AG04450 (cell line): Measurements from ENCODE around the gene ATP1B3. TPM values are rescaled to one million over a fixed set of nuclear protein-coding genes. Genes with fewer than 3 reads are reported as not detected.

Source experiments
- CTCF ChIA-PET: fragments of 300-600, 350-600 bp; formaldehyde crosslinking; extraction: SDS; loops from one replicate; lab custom pipeline; 2022; ENCODE audit warnings: antibody characterized with exemption, inconsistent platforms; lab: Charles Lee
- POLR2A ChIA-PET: fragments of 350-600 bp; formaldehyde crosslinking; extraction: SDS; loops from one replicate; lab custom pipeline; 2021; ENCODE audit warnings: antibody characterized with exemption, inconsistent platforms; lab: Yijun Ruan, JAX
- DNase-seq: peaks from one replicate; pipeline ENCODE4 v3.0.0-alpha.2; 2011; ENCODE audit warnings: low read depth, low spot score
- H3K27ac ChIP-seq: one replicate; pipeline ENCODE4 v1.5.1; 2012; ENCODE audit warnings: low read depth, low read length, control low read depth
- H3K27me3 ChIP-seq: one replicate; pipeline ENCODE4 v1.6.0; 2012; ENCODE audit warnings: low read length; ENCODE audit not compliant: control insufficient read depth, insufficient read depth
- H3K4me3 ChIP-seq: 2 replicates; pipeline ENCODE4 v1.5.1; 2011; ENCODE audit warnings: mild to moderate bottlenecking, low read depth, low read length, control low read depth
- H3K9me3 ChIP-seq: 2 replicates; pipeline ENCODE4 v1.5.1; 2012; ENCODE audit warnings: low read length; ENCODE audit not compliant: control insufficient read depth, insufficient read depth
- polyA plus RNA-seq: library from polyadenylated mRNA; depleted of rRNA; stranded (reverse); fragments of >200 nt; gene quantifications from 2 replicates; pipeline ENCODE4 v1.2.3, GENCODE V29; 2011
- TF ChIP-seq, protein P1 (sequence below): IDR thresholded peaks from 2 replicates; pipeline ENCODE4 v1.5.1; 2011; ENCODE audit warnings: low read depth, low read length, control low read depth, inconsistent platforms

Gene ATP1B3
- polyA plus RNA-seq, 1 experiment: 199 TPM

DNA sequence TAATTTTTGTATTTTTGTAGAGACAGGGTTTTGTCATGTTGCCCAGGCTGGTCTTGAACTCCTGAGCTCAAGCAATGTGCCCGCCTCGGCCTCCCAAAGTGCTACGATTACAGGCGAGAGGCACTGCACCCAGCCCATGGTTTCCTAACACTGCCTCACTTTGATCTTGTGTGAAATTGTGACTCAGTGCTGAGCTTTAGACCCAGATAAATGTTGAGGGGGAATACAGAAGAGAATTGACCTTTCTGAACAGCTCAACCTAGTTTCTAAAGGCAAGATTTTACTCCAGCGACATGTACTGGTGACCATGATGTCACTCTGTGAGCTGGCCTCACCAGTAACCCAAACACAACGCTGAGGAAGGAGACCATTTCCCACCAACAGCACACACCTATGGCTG, 73.5 kb downstream of the ATP1B3 start:
- no peak overlapping the region for H3K4me3 ChIP-seq
- CTCF ChIA-PET: no interaction called here
- TF ChIP-seq, protein P1, sequence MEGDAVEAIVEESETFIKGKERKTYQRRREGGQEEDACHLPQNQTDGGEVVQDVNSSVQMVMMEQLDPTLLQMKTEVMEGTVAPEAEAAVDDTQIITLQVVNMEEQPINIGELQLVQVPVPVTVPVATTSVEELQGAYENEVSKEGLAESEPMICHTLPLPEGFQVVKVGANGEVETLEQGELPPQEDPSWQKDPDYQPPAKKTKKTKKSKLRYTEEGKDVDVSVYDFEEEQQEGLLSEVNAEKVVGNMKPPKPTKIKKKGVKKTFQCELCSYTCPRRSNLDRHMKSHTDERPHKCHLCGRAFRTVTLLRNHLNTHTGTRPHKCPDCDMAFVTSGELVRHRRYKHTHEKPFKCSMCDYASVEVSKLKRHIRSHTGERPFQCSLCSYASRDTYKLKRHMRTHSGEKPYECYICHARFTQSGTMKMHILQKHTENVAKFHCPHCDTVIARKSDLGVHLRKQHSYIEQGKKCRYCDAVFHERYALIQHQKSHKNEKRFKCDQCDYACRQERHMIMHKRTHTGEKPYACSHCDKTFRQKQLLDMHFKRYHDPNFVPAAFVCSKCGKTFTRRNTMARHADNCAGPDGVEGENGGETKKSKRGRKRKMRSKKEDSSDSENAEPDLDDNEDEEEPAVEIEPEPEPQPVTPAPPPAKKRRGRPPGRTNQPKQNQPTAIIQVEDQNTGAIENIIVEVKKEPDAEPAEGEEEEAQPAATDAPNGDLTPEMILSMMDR: no peak
- no peak overlapping the region for H3K27ac ChIP-seq
- POLR2A ChIA-PET: no interaction called here
- no peak for DNase-seq
- H3K9me3 ChIP-seq: no peaks in the 10 kb centered on the region
- no peaks in the 10 kb centered on the region for H3K27me3 ChIP-seq

DNA sequence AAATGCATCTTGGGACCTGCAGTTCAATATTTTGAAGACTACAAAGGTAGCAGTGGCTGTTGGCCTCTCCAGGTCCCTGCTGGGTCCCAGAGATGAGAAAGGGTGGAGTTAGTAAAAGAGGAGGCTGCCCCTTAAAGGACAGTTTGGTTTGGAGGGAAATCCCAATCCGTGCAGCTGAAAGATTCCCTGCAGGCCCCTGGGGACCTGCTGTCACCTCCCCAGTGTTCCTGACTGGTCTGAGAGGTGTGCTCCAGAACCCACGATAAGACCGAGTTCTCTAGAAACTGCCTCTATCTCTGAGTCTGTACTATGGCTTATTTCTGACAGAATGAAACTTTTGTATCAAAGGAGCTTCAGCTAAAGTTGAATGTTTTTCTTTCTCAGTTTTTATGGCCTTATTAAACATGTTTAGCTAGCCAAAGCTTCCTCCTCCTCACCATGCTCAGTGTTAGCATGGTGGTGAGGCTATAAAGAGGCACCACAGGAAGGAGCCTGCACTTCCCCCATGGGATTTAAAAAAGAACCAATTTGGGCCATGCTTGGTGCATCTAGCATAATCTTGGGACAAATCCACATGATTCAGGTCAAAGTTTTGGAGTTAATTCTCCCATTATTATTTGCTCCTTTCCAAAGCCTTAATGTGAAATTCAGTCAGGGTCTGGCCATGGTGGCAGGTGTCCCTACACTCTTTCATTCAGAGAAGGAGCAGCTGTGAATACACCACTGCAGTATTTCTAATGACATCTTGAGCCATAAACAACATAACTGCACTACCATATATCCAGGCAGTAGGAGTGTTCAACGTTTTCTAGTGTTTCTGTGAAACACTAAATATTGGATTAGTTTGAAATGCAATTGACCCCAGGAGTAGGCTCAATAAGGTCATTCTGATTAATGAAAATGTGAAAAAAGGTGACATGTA, 74.4 kb downstream of the ATP1B3 start:
- Histone ChIP-seq H3K27me3 (no peaks in the 10 kb centered on the region), H3K27ac (no peak overlapping the region), H3K4me3 (no peak overlapping the region), H3K9me3 (no peaks in the 10 kb centered on the region)
- TF ChIP-seq, protein P1: no peak
- ChIA-PET CTCF (no interaction called here), POLR2A (no interaction called here)
- DNase-seq: no peak

DNA sequence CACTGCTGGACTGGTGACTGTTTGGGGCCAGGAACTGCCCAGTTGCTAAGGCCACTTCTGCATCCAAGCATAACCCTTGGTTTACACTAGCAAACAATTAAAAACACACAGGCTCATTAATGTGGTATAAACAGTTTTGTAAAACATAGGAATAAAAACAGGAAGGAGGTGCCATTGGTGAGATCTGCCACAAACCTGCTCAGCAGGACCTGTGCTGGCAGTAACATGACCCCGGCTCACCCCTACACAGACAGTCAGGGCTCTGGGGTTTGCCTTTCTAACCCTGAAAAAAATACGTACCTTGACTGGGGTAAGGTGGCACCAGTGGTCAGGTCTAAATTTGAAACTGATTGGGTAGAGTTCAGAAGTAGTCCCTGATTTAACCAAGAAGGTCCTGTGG, 76.2 kb downstream of the ATP1B3 start:
- Histone ChIP-seq H3K27ac (no peak overlapping the region), H3K27me3 (no peaks in the 10 kb centered on the region), H3K4me3 (no peak overlapping the region), H3K9me3 (no peaks in the 10 kb centered on the region)
- POLR2A ChIA-PET: no interaction called here
- CTCF ChIA-PET: no interaction called here
- TF ChIP-seq, protein P1: no peak
- DNase-seq: no peak

DNA sequence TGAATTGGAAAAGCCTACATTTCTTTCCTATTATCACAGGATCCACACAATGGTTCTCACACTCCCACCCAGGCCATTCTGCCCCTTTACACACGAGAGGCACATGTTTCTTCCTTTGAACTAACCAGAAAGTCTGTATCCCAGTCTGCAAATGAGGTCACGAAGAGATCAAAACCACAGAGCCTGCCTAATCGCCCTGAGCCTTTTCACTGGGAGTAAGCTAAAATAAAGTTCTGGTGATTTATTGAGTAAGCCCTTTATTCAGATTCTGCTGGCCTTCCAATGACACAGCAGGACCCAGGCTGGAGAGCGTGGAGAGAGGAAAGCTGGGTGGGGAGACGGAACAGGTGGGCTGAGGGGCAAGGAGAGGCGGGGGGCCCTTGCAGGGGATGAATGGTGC, 78.7 kb downstream of the ATP1B3 start:
- ChIA-PET POLR2A (no interaction called here), CTCF (interaction anchor here (0.7 to 1.0 kb wide), 2 partner anchors 80 to 217 kb away, joined by 4 to 6 read pairs; partner anchors contain the start of gene RNF7)
- no peak overlapping the region for H3K27ac ChIP-seq
- no peak overlapping the region for H3K4me3 ChIP-seq
- TF ChIP-seq, protein P1: no peak
- no peaks in the 10 kb centered on the region for H3K9me3 ChIP-seq
- no peak for DNase-seq
- no peaks in the 10 kb centered on the region for H3K27me3 ChIP-seq
